MM.1S (cell line): ENCODE measurements around the gene EMILIN1.

ENCODE experiments used
- DNase-seq: peaks from one replicate; pipeline ENCODE4 v3.0.0-alpha.2; 2015
- H2AFZ ChIP-seq: fragments of 300-600 bp; sonication (generic); 2 replicates; pipeline ENCODE4 v1.6.0; 2016; ENCODE audit warnings: antibody characterized with exemption, low read length
- H3F3A ChIP-seq: fragments of 300-600 bp; sonication (generic); 2 replicates; pipeline ENCODE4 v1.6.1; 2016; ENCODE audit warnings: mild to moderate bottlenecking, antibody characterized with exemption, low read length, moderate library complexity, mixed read lengths; ENCODE audit not compliant: insufficient read depth
- H3K27ac ChIP-seq: fragments of 300-600 bp; sonication (generic); 2 replicates; pipeline ENCODE4 v1.5.1; 2016; ENCODE audit warnings: mild to moderate bottlenecking, low read length
- H3K27me3 ChIP-seq: fragments of 300-600 bp; sonication (generic); replicated peaks from 2 replicates; pipeline ENCODE4 v1.6.0; 2016; ENCODE audit warnings: low read length; ENCODE audit not compliant: insufficient read depth
- H3K36me3 ChIP-seq: fragments of 300-600 bp; sonication (generic); replicated peaks from 2 replicates; pipeline ENCODE4 v1.6.1; 2016; ENCODE audit warnings: mild to moderate bottlenecking, low read length, mixed read lengths; ENCODE audit not compliant: insufficient read depth
- H3K4me1 ChIP-seq: fragments of 300-600 bp; sonication (generic); 2 replicates; pipeline ENCODE4 v1.6.1; 2016; ENCODE audit warnings: low read length, mixed read lengths
- H3K4me2 ChIP-seq: fragments of 300-600 bp; sonication (generic); 2 replicates; pipeline ENCODE4 v1.6.0; 2016; ENCODE audit warnings: low read depth, low read length
- H3K4me3 ChIP-seq: fragments of 300-600 bp; sonication (generic); 2 replicates; pipeline ENCODE4 v1.5.1; 2016; ENCODE audit warnings: low read length, mixed read lengths
- H3K79me2 ChIP-seq: fragments of 300-600 bp; sonication (generic); 2 replicates; pipeline ENCODE4 v1.6.1; 2016; ENCODE audit warnings: mixed run types, low read length, mixed read lengths
- H3K9ac ChIP-seq: fragments of 300-600 bp; sonication (generic); 2 replicates; pipeline ENCODE4 v1.6.1; 2016; ENCODE audit warnings: low read length, mixed read lengths
- H3K9me2 ChIP-seq: fragments of 300-600 bp; sonication (generic); replicated peaks from 2 replicates; pipeline ENCODE4 v1.6.1; 2016; ENCODE audit warnings: mild to moderate bottlenecking, low read length, mixed read lengths; ENCODE audit not compliant: insufficient read depth
- H3K9me3 ChIP-seq: fragments of 300-600 bp; sonication (generic); replicated peaks from 2 replicates; pipeline ENCODE4 v1.6.1; 2016; ENCODE audit warnings: mild to moderate bottlenecking, low read length, mixed read lengths; ENCODE audit not compliant: insufficient read depth
- H4K20me1 ChIP-seq: fragments of 300-600 bp; sonication (generic); 2 replicates; pipeline ENCODE4 v1.6.1; 2016; ENCODE audit warnings: mild to moderate bottlenecking, low read length, moderate library complexity, mixed read lengths; ENCODE audit not compliant: insufficient read depth
- EZH2 ChIP-seq: fragments of 300-600 bp; sonication (generic); optimal IDR thresholded peaks from 2 replicates; pipeline ENCODE3; 2017; ENCODE audit warnings: low read depth, mild to moderate bottlenecking, antibody characterized with exemption, low read length, mixed read lengths
- EZH2phosphoT487 ChIP-seq: fragments of 300-600 bp; sonication (generic); IDR thresholded peaks from 2 replicates; pipeline ENCODE4 v1.6.1; 2018; ENCODE audit warnings: antibody characterized with exemption, low read length
- TF ChIP-seq, protein P1 (sequence below): fragments of 300-600 bp; sonication (generic); IDR thresholded peaks from 2 replicates; pipeline ENCODE4 v1.5.1; 2016; ENCODE audit warnings: antibody characterized with exemption, low read length, mixed read lengths

The EMILIN1 gene

DNA sequence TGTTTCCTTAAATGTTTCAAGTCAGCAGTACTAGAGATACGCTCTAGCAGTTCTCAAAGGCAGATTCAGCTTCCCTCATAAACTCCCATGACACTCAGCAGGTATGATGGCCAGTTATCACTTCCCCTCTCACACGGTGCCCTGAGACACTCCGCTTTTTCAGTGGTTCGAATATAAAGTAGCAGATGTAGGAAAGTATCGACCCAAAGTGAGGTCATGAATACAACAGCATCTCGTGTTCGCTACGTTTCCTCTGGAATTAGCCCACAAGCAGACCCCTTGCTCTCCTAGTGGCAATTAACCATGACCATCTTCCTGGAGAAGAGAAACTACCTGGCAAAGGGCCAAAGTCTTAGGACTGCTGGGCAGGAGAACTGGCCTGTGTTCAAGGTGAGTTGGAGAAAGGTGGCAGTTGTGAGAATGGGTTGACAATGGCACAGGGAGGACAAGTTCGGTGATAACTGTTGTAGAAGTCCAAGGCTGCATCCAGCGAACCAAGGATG lies 36.2 kb upstream of the EMILIN1 start:
- no peak for TF ChIP-seq EZH2phosphoT487
- TF ChIP-seq, protein P1, sequence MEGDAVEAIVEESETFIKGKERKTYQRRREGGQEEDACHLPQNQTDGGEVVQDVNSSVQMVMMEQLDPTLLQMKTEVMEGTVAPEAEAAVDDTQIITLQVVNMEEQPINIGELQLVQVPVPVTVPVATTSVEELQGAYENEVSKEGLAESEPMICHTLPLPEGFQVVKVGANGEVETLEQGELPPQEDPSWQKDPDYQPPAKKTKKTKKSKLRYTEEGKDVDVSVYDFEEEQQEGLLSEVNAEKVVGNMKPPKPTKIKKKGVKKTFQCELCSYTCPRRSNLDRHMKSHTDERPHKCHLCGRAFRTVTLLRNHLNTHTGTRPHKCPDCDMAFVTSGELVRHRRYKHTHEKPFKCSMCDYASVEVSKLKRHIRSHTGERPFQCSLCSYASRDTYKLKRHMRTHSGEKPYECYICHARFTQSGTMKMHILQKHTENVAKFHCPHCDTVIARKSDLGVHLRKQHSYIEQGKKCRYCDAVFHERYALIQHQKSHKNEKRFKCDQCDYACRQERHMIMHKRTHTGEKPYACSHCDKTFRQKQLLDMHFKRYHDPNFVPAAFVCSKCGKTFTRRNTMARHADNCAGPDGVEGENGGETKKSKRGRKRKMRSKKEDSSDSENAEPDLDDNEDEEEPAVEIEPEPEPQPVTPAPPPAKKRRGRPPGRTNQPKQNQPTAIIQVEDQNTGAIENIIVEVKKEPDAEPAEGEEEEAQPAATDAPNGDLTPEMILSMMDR, result no peak
- TF ChIP-seq EZH2, result no peak
- H3K4me2 ChIP-seq, result no peak overlapping the region
- no peaks in the 10 kb centered on the region for H3K27me3 ChIP-seq

DNA sequence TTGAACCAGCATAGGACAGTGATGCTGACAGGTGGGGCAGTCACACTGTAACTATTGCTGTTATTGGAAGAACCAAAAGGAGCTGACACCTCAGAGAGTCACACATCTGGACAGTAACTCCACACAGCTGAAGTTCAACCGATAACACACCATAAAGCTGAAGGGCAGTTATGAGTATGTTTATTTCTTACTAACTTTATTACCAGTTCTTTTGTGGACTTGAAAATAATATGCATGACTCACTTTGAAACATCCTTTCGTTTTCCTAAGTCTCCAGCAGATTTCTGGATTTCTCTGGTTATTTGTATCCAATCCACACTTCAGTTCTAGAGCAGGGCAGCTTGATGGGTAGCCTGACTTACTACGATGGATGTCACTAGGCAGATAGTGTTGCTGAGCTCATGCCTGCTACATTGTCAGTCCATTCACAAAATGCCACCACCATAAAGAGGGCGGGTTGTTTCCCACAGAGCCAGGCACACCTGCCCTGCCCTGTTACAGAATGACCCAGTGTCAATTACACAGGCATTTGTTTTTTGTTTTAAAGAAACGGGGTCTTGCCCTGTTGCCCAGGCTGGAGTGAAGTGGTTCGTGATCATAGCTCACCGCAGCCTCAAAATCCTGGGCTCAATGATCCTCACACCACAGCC lies 35.3 kb upstream of the EMILIN1 start:
- Histone ChIP-seq H3K9me2 (no peaks in the 10 kb centered on the region), H3K4me2 (no peak overlapping the region), H3K4me3 (no peak overlapping the region), H3F3A (0 out of 2 replicates have a peak, but pooled peaks cover 6% of the 10 kb centered on the region), H3K9ac (no peak overlapping the region), H4K20me1 (no peaks in the 10 kb centered on the region), H3K27ac (no peak overlapping the region), H3K9me3 (no peaks in the 10 kb centered on the region), H3K4me1 (no peaks in the 10 kb centered on the region), H3K27me3 (no peaks in the 10 kb centered on the region), H3K36me3 (peaks cover 4% of the 10 kb centered on the region; the same call in 1 of the 2 replicates), H3K79me2 (no peaks in the 10 kb centered on the region), H2AFZ (no peak overlapping the region)
- TF ChIP-seq EZH2phosphoT487, result no peak
- TF ChIP-seq EZH2, result no peak
- TF ChIP-seq, protein P1, result no peak
- no peak for DNase-seq

More for the DNA sequence above, 36.2 kb upstream of the EMILIN1 start:
- Histone ChIP-seq H3K4me1 (no peaks in the 10 kb centered on the region), H3F3A (0 out of 2 replicates have a peak, but pooled peaks cover under 1% of the 10 kb centered on the region), H3K9me3 (no peaks in the 10 kb centered on the region), H3K27ac (no peak overlapping the region), H3K36me3 (peaks cover 10% of the 10 kb centered on the region), H4K20me1 (no peaks in the 10 kb centered on the region), H3K9ac (no peak overlapping the region), H3K79me2 (peaks cover 3% of the 10 kb centered on the region; the same call in 1 of the 2 replicates), H3K4me3 (no peak overlapping the region), H3K9me2 (no peaks in the 10 kb centered on the region), H2AFZ (no peak overlapping the region)
- no peak for DNase-seq

DNA sequence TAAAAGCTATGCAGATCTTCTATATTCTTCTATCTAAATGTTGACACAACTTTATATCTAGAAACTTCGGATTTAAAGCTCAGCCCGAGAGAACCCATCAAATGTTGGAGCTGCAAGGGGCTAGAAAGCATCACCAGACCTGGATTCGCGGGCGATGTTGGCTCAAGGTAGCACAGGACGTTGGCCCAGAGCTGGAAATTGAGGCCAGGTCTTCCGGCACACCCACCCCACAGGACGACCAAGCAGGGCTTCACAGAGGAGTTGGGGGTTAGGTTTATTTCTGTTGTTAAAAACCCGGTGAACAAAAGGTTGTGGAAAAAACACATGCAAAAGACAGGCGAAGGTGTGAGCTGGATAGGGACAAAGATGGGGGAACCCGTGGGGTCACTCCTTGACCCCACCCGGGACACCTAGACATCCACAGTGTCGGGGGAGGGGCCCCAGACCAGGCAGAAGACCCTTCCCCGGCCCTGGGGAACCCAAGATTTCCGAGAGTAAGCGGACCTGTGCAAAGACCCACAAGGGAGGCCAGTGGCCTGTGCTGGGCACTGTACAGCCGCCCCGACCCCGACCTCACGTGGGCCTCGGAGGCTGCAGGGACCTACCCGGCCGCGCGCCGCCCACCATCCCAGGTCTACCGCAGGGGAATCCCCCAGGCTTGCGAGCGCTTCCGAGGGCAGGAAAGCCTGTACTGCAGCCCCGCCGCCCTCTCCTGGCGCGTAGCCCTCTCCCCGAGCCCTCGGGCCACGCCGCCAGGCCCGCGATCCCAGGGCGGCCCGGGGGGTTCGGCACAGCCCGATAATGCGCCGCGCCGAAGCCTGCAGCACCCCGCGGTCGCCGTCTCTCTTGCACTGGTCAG lies 28.8 kb upstream of the EMILIN1 start:
- H3K9me2 ChIP-seq, result no peaks in the 10 kb centered on the region
- H3K4me2 ChIP-seq, result peak overlapping the region; percentile 88
- peak overlapping the region; percentile 57 for H3K9ac ChIP-seq
- TF ChIP-seq EZH2phosphoT487 (no peak), EZH2 (no peak)
- TF ChIP-seq, protein P1, result no peak
- H2AFZ ChIP-seq, result peak overlapping the region; percentile 86
- peak overlapping the region; percentile 80; the same call in 1 of the 2 replicates for H3K27ac ChIP-seq
- H3K36me3 ChIP-seq, result no peaks in the 10 kb centered on the region
- no peaks in the 10 kb centered on the region for H3K27me3 ChIP-seq
- H3K4me1 ChIP-seq, result peaks cover 12% of the 10 kb centered on the region; the same call in 1 of the 2 replicates
- DNase-seq, result peak; percentile 61
- H3K9me3 ChIP-seq, result no peaks in the 10 kb centered on the region
- H4K20me1 ChIP-seq, result no peaks in the 10 kb centered on the region
- H3F3A ChIP-seq, result peaks cover 27% of the 10 kb centered on the region
- no peaks in the 10 kb centered on the region for H3K79me2 ChIP-seq
- peak overlapping the region; percentile 94 for H3K4me3 ChIP-seq
